CD4-positive, alpha-beta T cell treated with Interleukin-4 for 4 hours (primary cell): ENCODE data around the gene LSM5.

Experiments
- DNase-seq: peaks from one replicate; pipeline ENCODE4 v3.0.0-alpha.2; 2020

The LSM5 gene

DNA sequence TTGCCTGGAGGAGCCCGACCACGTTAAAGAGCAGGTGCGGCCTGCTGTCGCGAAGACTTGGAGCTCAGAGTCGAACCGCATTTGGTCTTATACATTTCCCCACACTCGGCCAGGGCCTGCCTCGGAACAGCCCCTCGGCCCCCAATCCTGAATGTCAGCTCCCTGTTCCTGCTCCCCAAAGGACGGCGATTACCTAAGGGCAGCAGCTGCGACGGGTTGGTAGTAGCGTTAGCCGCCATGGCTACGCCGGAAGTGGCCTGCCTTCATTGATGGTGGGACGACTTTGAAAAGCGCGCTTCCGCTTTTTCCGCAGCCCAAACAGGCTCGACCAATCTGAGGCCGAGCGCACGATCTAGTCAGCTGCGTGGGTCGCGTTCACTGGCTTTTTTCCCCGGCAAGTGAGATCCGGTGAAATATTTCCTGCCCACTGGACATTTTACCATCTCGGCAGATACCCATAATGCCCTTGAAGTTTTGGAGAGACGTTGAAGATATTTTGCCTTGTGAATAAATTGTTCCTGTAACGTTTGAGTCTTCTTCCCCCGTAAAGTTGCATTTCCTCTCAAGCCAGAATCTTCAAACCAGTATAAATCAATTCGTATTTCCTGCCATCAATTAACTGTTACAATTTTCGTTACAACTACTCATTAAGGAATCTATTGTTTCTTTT, at the start of gene LSM5:
LSM5 (minus strand) TSS at position 254 of the 670 bp plus-strand sequence; CDS start at position 239, 15 bp downstream.
- peak; percentile 92 for DNase-seq

DNA sequence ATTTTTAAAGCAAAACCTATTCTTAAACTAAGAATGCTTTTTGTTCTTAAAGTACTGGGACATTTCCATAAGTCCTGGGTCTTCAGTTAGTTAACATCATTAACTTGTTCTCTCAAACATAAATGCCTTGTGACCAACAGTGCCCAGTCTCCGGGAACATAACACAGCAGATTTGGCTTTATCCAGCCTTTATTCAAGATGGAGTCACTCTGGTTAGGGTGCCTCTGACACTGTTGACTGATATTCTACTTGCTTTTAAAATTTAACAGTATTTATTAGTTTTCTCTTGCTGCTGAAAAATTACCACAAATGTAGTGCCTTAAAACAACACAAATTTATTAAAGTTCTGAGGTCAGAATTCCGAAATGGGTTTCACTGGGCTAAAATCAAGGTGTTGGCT, 49.2 kb upstream of the LSM5 start:
- DNase-seq, result no peak

DNA sequence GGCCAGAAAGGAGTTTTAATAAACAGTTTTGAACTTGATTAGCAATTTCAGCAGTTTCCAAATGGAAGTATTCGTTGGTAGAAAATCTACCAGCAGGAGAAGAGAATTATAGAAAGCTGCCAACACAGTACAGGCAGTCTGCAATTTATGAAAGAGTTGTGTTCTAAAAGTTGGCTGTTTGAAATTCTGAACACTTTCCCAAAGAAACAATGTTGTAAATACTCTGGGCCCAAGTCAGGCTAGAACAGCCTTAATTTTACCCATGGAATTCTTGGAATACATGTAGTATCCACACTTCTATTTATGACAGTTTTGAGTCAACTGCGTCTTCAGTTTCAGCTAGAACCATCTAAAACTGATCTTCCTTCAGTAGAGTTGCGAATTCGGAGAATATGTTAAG, 47.6 kb upstream of the LSM5 start:
- DNase-seq, result no peak

DNA sequence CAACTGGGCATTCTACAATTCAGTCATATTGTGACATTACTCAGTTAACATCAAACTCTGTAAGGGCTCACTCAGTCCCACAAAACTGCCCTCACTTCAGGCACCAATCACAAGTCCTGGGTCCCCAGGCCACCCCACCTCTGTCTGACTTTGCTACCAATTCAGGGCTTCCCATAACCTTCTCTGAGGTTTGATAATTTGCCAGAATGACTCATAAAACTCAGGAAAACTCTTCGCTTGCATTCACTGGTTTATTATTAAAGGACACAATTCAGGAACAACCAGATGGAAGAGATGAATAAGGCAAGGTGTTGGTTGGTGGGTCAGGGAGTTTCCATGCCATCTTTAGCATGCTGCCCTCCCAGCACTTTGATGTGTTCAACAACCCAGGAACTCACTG, 46.4 kb upstream of the LSM5 start:
- no peak for DNase-seq

DNA sequence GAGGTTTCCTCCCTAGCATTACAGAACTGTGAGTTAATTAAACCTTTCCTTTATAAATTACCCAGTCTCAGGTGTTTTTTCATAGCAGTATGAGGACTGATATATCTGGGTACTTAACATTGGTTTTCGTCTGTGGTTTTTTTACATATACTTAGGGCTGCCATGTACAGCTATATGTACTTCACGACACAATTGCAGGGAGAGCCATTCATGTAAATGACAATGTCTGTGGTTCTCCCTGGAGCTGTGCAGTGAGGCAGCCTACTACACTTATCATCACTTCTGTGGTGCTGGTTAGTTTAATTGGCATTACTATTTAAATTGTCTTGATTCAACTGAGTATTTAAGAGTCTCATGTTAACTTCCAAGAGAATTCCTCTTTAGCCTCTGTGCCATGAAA, 45.8 kb upstream of the LSM5 start:
- no peak for DNase-seq

DNA sequence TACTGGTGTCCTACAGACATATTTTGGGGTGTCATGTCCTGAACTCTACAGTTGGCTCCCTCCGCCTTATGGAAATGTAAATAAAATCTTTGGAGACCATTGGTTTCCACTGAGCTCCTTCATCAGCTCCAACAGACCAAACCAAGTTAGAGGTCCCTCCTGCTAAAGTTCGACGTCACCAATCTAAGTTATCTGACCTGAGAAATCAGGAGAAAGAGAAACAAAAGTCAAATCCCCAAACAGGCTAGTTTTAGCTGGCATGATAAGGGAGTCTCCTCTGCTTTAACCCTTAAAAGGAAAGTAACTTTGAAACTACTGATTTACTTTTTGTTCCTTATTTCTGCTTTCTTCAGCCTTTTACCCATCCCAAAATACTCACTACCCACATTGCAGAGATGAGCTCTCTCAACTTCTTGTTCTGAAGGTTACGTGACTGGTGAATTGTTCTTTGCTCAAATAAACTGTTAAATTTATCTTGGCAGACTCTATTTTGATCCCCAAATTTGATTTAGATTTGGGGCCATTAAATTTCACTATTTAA, 45.1 kb upstream of the LSM5 start:
- no peak for DNase-seq

DNA sequence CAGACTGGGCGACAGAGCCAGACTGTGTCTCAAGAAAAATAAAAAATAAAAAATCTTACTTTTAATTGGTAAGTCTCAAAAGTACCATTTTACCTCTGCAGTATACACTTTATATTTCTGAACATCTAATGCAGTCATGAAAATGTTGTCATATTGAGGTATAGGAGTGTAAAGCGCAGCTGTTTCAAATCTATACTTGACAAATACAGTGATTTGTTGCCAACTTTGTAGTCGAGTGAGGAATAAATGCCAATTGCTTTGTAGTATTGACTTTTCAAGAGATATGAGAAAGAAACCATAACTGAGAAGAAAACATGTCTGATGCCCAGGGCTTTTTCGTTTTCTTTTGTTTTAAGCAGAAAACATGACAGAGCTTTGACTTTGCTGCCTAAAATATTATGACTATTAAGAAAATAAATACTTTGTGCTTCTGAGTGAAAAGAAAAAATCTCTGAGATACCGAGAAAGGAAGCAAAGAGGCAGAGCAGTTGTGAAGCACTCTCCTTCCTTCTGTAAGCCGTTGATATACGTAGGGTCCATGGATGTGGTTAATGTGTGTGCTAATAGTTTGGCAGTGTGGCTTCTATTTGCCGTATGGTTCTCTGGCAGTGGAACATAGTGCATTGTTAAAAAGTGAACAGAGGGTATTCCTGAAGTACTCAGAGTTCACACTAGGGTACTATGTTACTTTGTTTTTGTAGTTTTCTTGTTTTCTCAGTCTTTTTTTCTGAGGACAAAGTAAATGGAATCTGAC, 43.3 kb upstream of the LSM5 start:
- DNase-seq, result no peak

DNA sequence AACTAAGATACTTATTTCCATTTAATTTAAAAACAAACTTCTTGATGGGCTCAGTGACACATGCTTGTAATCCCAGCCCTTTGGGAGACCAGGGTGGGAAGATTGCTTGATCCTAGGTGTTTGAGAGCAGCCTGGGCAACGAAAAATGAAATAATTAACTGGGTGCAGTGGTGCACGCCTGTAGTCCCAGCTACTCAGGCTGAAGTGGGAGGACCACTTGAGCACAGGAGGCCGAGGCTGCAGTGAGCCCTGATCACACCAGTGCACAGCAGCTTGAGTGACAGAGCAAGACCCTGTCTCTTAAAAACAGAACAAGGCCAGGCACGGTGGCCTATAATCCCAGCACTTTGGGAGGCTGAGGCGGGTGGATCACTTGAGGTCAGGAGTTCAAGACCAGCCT, 42.5 kb upstream of the LSM5 start:
- no peak for DNase-seq

DNA sequence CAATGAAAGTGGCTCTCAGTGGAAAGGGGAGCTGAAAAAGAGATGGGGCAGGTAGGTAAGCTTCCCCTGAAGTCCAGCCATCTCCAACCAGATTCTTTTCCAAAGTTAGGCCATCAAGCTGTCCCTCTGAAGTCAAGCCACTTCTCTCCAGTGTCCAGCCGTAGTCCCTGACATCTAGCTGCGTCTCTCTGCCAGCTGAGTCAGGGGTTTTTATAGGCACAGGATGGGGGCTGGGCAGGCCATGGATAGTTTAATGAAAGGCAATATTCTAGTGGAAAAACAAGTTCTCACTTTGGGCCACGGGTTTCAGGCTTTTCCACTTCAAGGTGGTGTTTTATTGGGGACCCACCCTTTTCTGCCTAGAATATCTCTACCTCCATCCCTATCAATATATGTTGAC, 41.9 kb upstream of the LSM5 start:
- no peak for DNase-seq

DNA sequence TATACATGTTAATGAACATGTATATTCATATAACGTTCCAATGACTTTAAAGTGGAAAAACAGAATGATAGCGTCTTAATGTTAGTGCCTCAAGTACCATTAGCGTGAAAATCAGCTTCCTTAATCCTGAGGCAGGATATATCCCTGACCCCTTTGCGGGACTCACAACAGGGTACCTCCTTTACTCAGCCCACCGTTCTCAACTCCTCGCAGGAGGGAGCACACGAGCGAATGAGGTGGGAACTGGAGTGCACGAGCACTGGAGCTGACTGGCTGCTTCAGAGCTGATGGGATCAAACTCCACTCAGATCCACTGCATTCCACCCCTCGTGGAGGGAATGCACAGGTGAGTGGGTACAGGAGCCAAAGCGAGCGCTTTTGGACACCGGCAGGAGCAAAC, 41.2 kb upstream of the LSM5 start:
- DNase-seq, result no peak

DNA sequence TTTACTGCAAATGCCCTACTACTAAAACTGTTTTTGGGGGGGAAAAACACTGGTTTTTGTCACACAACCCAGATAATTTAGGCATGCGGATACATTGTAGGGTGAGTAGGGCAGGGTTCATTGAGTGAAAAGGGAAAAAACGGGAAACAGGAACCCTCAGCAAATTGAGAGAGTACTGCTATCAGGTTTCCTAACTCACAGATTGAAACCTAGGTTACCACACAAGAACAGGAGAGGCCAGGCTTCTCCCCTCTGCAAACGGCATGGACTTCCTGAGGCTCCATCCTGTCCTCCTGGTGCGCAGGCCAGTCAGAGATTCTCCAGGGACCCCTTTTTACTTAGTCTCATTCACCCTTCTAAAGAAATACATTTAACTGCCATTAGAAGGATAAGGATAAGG, 35.7 kb upstream of the LSM5 start:
- no peak for DNase-seq

DNA sequence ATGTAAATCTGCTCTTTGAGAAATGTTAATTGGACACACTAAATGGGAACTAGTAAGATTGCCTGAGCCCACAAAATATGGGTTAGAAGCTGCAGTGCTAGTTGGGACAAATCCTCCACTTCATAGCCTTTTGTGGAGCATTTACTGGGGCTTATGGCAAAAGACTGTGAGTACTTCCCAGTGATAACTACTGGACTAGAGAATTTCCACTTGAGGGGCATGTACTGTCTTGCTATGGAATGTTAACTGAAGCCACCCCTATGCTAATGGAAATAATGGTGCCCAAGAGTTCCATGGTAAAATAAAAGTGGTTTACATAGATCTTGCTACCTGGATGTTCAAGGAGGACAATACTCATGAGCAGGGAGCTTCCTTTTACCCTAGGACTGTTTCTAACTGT, 34.5 kb upstream of the LSM5 start:
- no peak for DNase-seq

DNA sequence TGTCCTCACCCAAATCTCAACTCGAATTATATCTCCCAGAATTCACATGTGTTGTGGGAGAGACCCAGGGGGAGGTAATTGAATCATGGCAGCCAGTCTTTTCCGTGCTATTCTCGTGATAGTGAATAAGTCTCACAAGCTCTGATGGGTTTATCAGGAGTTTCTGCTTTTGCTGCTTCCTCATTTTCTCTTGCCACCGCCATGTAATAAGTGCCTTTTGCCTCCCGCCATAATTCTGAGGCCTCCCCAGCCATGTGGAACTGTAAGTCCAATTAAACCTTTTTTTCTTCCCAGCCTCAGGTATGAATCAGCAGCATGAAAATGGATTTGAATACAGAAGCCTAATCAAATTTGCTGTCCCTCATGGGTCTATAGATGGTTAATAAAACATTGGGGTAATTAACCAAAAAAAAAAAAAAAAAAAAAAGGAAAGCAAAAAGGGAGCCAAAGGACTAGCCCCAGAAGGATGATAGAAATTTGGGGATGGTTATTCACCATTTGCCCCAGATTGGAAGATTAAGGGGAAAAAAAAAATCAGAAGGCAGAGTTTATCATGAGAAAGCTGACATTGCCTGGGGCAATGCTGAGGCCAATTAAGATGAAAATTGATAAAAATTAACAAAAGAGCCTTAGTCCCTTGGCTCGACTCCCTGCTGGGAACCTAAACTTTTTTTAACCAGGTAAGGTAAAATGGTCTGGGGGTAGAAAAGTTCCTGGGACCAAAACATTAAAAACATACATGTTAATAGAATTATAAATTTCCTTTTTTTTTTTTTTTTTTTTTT, 32.8 kb upstream of the LSM5 start:
- no peak for DNase-seq

DNA sequence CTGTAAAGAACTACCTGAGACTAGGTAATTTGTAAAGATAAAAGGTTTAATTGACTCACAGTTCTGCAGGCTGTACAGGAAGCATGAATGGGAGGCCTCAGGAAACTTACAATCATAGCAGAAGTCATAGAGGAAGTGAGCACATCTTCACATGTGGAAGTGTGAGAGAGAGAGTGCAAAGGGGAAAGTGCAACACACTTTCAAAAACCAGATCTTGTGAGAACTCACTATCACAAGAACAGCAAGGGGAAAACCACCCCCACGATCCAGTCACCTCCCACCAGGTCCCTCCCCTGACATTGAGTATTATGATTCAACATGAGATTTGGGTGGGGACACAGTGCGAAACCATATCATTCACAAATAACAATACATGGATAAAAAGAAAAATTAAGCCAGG, 29.6 kb upstream of the LSM5 start:
- DNase-seq, result no peak

DNA sequence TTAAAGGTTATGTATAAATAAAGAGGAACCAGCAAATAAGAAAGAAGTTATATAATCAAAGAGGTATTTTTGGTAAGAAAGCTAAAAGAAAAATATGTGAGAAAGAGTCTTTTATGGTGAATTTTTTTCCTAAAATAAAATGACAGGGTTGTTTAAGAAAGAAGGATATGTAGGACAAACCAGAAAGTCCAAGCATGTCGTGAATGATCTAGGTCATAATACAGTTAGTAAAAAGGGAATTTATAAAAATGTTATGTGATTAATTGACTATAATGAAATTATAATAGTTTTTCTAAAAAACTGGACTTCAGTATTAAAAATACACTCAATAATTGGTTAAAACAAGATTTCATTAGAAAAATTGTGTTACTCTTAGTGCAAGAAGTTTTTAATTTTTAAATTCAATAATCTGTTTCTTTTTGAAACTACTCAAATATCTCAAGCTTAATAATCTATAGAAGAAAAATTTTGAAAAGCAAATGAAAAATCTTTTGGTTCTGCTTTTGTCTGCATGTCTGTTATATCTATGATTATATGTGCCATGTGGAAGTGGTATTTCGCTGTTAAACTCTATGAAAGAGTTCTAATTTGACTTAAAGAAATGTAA, 28.5 kb upstream of the LSM5 start:
- DNase-seq, result no peak

DNA sequence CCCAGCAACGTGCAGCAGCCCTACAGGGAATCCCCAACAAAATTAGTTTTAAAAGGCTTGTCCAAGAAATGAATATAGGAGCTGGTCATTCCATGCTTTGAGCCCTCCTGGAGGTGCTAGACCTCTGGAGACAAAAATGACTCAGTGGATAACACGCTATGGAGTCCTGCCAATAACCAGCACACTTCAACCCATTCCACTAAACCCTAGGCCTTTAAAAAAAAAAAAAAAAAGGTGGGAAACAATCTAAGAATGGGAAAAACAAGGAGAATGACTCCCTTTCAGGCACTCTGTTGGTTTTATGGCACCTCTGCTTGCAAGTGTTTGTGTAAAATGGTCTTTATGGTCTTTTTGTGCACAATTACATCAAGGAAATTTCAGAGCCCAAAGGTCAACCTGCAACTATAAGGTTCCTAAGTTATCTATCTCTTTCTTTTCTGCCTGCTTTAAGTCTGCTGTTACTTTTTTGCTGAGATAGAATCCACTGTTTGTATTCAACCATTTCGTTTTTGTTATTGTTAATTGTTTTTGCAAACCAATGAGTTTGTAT, 26.4 kb upstream of the LSM5 start:
- no peak for DNase-seq

DNA sequence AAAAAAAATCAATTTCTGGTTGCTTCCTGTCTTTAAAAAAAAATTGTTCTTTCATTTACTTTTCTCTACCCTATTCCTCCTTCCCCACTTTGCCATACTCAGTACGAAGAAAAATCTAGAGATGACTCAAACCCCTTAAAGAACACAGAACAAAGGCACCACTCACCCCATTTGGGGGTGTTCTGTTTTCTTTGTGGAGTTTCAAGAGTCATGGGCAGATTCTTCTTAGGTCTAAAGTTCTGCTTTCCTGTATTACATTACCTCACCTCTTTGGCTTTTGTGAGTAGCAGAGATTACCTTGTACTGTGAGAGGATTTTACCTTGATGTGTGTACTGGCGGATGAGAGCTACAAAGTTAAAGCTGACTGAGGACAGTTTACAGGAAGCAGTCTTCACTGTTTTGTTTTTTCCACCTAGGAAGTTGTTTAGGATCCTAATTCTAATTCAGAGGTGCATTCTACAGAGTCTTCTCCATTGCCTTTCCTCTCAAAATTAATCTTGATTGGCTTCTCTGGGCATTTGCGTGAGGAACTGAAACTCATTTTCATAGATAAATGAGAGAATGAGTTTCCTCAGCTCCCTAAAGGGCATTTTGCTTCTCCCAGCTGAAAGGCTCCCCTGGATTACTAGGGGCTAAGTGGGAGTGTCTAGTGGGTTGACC, 25.8 kb upstream of the LSM5 start:
- no peak for DNase-seq

DNA sequence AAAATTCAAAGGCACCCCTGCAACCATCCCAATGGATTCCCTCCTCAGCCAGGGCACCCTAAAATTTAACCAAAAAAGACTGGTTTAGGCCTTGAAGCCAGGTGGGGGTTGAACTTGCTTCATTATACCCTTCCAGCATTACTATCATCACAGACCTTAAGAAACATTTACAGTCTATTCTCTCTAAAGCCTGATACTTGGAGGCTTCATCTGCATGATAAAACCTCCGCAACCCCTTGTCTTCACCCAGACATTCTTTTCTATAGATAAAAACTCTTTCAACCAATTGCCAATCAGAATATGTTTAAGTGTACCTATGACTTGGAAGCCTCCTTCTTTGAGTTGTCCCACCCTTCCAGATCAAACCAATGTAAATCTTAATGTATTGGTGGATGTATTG, 23.0 kb upstream of the LSM5 start:
- no peak for DNase-seq

DNA sequence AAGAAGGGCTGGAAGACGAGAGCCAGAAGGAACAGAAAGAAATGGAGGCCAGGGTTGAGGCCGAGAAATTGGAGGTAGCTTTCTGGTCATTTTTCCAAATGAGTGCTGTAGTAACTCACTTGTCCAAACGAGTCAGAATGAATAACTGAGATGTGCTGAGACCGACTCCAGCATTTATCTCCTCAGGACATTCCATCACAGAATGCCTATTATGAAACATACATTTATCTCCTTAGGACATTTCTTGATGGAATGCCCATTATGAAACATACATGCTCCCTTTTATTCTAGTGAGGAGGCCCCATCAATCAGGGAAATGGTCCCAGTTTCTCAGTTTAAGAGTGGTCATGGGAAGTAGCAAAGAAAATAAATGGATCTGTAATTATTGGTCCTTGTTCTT, 21.6 kb upstream of the LSM5 start:
- no peak for DNase-seq

DNA sequence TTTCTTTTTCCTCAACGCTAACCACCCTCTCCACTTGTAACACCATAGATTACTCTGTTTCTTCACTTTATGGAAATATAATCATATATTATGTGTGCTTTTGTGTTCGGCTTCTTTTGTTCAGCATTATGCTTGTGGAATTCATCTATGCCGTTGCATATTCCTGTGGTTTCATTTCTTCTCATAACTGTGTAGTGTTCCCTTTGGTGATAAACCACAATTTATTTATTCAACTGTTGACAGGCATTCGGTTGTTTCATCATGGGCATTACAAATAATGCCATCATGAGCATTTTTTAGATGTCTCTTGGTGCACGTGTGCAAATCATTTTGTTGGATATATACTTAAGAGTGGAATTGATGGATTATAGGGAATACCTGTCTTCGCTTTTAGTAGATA, 17.2 kb upstream of the LSM5 start:
- no peak for DNase-seq

DNA sequence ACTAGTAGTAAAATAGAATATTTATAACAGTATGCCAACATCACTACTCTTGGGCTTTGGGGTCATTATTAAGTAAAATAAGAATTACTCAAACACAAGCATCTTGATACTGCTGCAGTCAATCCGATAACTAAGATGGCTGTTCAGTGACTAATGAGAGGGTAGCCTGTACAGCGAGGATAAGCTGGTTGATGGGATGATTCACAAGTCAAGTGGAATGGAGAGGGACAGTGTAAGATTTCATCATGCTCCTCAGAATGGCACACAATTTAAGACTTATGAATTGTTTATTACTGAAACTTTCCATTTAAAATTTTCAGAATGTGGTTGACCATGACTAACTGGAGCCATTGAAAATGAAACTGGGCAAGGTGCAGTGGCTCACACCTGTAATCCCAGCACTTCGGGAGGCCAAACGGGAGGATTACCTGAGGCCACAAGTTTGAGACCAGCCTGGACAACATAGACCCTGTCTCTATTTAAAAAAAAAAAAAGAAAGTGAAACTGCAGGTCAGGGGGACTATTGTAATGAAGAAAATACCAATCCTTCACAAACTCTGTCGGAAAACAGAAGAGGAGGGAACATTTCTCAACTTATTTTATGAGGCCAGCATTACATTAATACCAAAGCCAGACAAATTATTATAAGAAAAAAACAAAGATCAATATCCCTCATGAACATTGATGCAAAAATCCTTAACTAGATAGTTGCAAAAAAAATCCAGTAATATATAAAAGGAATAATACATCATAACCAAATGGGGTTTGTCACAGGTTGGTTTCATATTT, 16.3 kb upstream of the LSM5 start:
- DNase-seq, result no peak

DNA sequence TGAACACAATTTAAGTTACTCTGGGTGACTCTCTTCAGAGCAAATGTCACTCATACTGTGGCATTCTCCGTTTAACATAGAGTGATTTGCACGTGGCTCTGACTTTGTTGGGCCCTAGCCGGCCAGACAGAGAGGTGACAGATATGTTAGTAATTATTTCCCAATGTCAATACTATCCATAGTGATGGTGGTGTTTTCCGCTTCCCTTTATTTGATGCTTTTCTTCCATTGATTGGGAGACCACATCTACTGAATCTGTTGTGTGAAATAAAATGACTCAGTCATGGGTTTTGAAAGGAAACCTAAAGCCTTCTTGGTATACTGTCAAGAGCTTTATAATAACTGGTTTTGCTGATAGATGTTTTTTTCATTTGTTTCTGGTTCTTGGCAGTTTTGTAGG, 12.5 kb upstream of the LSM5 start:
- DNase-seq, result no peak
